Measurements from ENCODE around the gene PPP2R5D. TPM values are rescaled to one million over a fixed set of nuclear protein-coding genes. Genes with fewer than 3 reads are reported as not detected.

The PPP2R5D gene
- total RNA-seq, 1 donor from 2014 or later, result 33.4 TPM

- Histone ChIP-seq H3K4me3 (ENCODE audit: low read depth, low read length) (peak overlapping the region; percentile 98), H3K36me3 (ENCODE audit: control insufficient read depth, insufficient read depth, low read length) (no peaks in the 10 kb centered on the region), H3K27me3 (ENCODE audit: control insufficient read depth, insufficient read depth, low read length) (no peaks in the 10 kb centered on the region)
- TF ChIP-seq, protein P1, sequence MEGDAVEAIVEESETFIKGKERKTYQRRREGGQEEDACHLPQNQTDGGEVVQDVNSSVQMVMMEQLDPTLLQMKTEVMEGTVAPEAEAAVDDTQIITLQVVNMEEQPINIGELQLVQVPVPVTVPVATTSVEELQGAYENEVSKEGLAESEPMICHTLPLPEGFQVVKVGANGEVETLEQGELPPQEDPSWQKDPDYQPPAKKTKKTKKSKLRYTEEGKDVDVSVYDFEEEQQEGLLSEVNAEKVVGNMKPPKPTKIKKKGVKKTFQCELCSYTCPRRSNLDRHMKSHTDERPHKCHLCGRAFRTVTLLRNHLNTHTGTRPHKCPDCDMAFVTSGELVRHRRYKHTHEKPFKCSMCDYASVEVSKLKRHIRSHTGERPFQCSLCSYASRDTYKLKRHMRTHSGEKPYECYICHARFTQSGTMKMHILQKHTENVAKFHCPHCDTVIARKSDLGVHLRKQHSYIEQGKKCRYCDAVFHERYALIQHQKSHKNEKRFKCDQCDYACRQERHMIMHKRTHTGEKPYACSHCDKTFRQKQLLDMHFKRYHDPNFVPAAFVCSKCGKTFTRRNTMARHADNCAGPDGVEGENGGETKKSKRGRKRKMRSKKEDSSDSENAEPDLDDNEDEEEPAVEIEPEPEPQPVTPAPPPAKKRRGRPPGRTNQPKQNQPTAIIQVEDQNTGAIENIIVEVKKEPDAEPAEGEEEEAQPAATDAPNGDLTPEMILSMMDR (IDR thresholded peaks at IDR 0.05; ENCODE audit: insufficient read depth, low read length, poor library complexity, severe bottlenecking), result no peak
- no peak for DNase-seq (ENCODE audit: low read depth)
Measured at GRCh38 chr6:43058531-43058930, 74.2 kb downstream of the PPP2R5D start.

GRCh38 chr6:43059168-43060033 is 75.0 kb downstream of the PPP2R5D start, which contains the start of the genes KLC4 and MRPL2:
KLC4 (plus strand) TSS chr6:43059631; CDS start chr6:43061336, 1,705 bp downstream.
MRPL2 (minus strand) TSS chr6:43059434; CDS start chr6:43059381, 53 bp downstream.
- Histone ChIP-seq H3K4me3 (ENCODE audit: low read depth, low read length) (peak within 1 kb of the TSS; percentile 98), H3K27me3 (ENCODE audit: control insufficient read depth, insufficient read depth, low read length) (no peaks in the 10 kb centered on the region), H3K36me3 (ENCODE audit: control insufficient read depth, insufficient read depth, low read length) (no peaks in the 10 kb centered on the region)
- peak; percentile 91 for DNase-seq (ENCODE audit: low read depth)
- TF ChIP-seq, protein P1 (IDR thresholded peaks at IDR 0.05; ENCODE audit: insufficient read depth, low read length, poor library complexity, severe bottlenecking), result no peak

GRCh38 chr6:43060034-43060754 is 75.8 kb downstream of the PPP2R5D start:
- no peak for DNase-seq (ENCODE audit: low read depth)

GRCh38 chr6:43060755-43061633 is 76.6 kb downstream of the PPP2R5D start:
- H3K27me3 ChIP-seq (ENCODE audit: control insufficient read depth, insufficient read depth, low read length), result no peaks in the 10 kb centered on the region
- TF ChIP-seq, protein P1 (IDR thresholded peaks at IDR 0.05; ENCODE audit: insufficient read depth, low read length, poor library complexity, severe bottlenecking), result no peak
- peaks cover 1% of the 10 kb centered on the region for H3K36me3 ChIP-seq (ENCODE audit: control insufficient read depth, insufficient read depth, low read length)
- no peak overlapping the region for H3K4me3 ChIP-seq (ENCODE audit: low read depth, low read length)
- no peak for DNase-seq (ENCODE audit: low read depth)

More at GRCh38 chr6:43060034-43060754, 75.8 kb downstream of the PPP2R5D start:
- H3K27me3 ChIP-seq (ENCODE audit: control insufficient read depth, insufficient read depth, low read length), result no peaks in the 10 kb centered on the region
- TF ChIP-seq, protein P1 (IDR thresholded peaks at IDR 0.05; ENCODE audit: insufficient read depth, low read length, poor library complexity, severe bottlenecking), result no peak
- peak overlapping the region; percentile 98 for H3K4me3 ChIP-seq (ENCODE audit: low read depth, low read length)
- peaks cover 1% of the 10 kb centered on the region for H3K36me3 ChIP-seq (ENCODE audit: control insufficient read depth, insufficient read depth, low read length)

DNA sequence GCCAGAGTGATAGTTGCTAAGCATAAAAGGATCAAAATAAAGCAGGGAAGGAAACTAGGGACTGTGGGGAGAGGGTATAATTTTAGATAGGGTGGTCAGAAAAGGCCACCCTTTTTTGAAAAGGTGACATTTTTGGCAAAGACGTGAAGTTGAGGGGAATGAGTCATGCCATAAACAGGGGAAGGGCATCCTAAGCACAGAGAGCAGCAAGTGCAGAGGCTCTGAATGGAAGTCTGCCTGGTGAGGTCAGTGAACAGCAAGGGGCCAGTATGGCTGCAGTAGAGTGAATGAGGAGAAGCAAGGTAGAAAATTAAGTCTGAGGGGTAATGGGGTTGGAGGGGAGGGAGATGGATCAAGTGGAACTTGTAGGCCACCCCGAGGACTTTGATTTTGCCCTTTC is 77.5 kb downstream of the PPP2R5D start:
- Histone ChIP-seq H3K27me3 (ENCODE audit: control insufficient read depth, insufficient read depth, low read length) (no peaks in the 10 kb centered on the region), H3K36me3 (ENCODE audit: control insufficient read depth, insufficient read depth, low read length) (peaks cover 1% of the 10 kb centered on the region), H3K4me3 (ENCODE audit: low read depth, low read length) (no peak overlapping the region)
- no peak for DNase-seq (ENCODE audit: low read depth)
- TF ChIP-seq, protein P1 (IDR thresholded peaks at IDR 0.05; ENCODE audit: insufficient read depth, low read length, poor library complexity, severe bottlenecking), result no peak
